HG02840 (cell line): ENCODE results near the gene RADX.
"Not testable (repeated sequence)": the region's sequence is repeated elsewhere in the genome, so short reads cannot be mapped to it uniquely, and the experiment has no call there.

Source experiments
- ATAC-seq: cut with Tn5 transposase; IDR thresholded peaks from one replicate; pipeline ENCODE4 v1.9.1; 2021; ENCODE audit warnings: mild to moderate bottlenecking, moderate library complexity, moderate number of reproducible peaks; ENCODE audit not compliant: unreplicated experiment, low FRiP score

RADX gene

GRCh38 chrX:106611679-106612392 lies at the start of gene RADX:
Gene RADX, plus strand, starts transcription at chrX:106611978. Its CDS starts 103 bp downstream, at chrX:106612081.
- ATAC-seq: peak; percentile 97

GRCh38 chrX:106564986-106565385 lies 46.8 kb upstream of the RADX start:
- ATAC-seq: no peak

- ATAC-seq: no peak
These were observed 45.4 kb upstream of the RADX start for GRCh38 chrX:106566362-106566761.

- no peak for ATAC-seq
These were observed 29.9 kb upstream of the RADX start for GRCh38 chrX:106581856-106582255.

- no peak for ATAC-seq
These were observed 26.3 kb upstream of the RADX start for GRCh38 chrX:106585478-106585877.

- no peak for ATAC-seq
These were observed 23.0 kb upstream of the RADX start for GRCh38 chrX:106588801-106589200.

GRCh38 chrX:106599411-106599810 lies 12.4 kb upstream of the RADX start:
- ATAC-seq: no peak

GRCh38 chrX:106606571-106606970 lies 5.2 kb upstream of the RADX start:
- no peak for ATAC-seq

GRCh38 chrX:106608016-106608415 lies 3.8 kb upstream of the RADX start:
- no peak for ATAC-seq

GRCh38 chrX:106611317-106611678 lies 480 bp upstream of the RADX start:
- ATAC-seq: no peak

- no peak for ATAC-seq
These were observed 600 bp downstream of the RADX start for GRCh38 chrX:106612393-106612763.

GRCh38 chrX:106613277-106613676 lies 1.5 kb downstream of the RADX start:
- ATAC-seq: no peak

GRCh38 chrX:106615041-106615440 lies 3.3 kb downstream of the RADX start:
- ATAC-seq: no peak

GRCh38 chrX:106619797-106620196 lies 8.0 kb downstream of the RADX start:
- ATAC-seq: no peak

- no peak for ATAC-seq
These were observed 10.1 kb downstream of the RADX start for GRCh38 chrX:106621836-106622235.

GRCh38 chrX:106626789-106627188 lies 15.0 kb downstream of the RADX start:
- ATAC-seq: no peak

- no peak for ATAC-seq
These were observed 19.8 kb downstream of the RADX start for GRCh38 chrX:106631615-106632014.

- ATAC-seq: peak; percentile 80
These were observed 38.0 kb downstream of the RADX start for GRCh38 chrX:106649523-106650428.

GRCh38 chrX:106653625-106654024 lies 41.8 kb downstream of the RADX start:
- ATAC-seq: not testable (repeated sequence)

GRCh38 chrX:106670631-106671030 lies 58.9 kb downstream of the RADX start:
- no peak for ATAC-seq

- ATAC-seq: no peak
These were observed 60.7 kb downstream of the RADX start for GRCh38 chrX:106672527-106672926.

- no peak for ATAC-seq
These were observed 68.9 kb downstream of the RADX start for GRCh38 chrX:106680716-106681115.
